MCF 10A (cell line): ENCODE measurements around the gene SMAD3. TPM values are rescaled to one million over a fixed set of nuclear protein-coding genes. Genes with fewer than 3 reads are reported as not detected.
A peak's percentile ranks its signal among the peaks of the same experiment; 100 is the strongest.

Source experiments
- BruUV-seq: library from RNA; stranded (reverse); fragments of 400-500 nt; replicated peaks from 2 replicates; lab custom pipeline; 2021; lab: Mats Ljungman, UMichigan
- CTCF ChIA-PET: fragments of 300-600 bp; sonication (Branson Sonifier 250); formaldehyde crosslinking; extraction: SDS; loops from one replicate; lab custom pipeline; 2021; ENCODE audit warnings: antibody characterized with exemption, inconsistent platforms; lab: Yijun Ruan, JAX
- POLR2A ChIA-PET: fragments of 300-600, 350-650 bp; sonication (Branson Sonifier 250); formaldehyde crosslinking; extraction: SDS; loops from one replicate; lab custom pipeline; 2020; ENCODE audit warnings: antibody characterized with exemption, inconsistent platforms; lab: Yijun Ruan, JAX
- DNase-seq: peaks from one replicate; pipeline ENCODE4 v3.0.0-alpha.2; 2018; ENCODE audit not compliant: unreplicated experiment
- H3K27ac Mint-ChIP-seq: one replicate; pipeline ENCODE4 v1.8.0; 2022; ENCODE audit warnings: mild to moderate bottlenecking, low read depth, mixed read lengths; ENCODE audit not compliant: unreplicated experiment
- H3K27me3 Mint-ChIP-seq: one replicate; pipeline ENCODE4 v1.8.0; 2022; ENCODE audit warnings: mixed read lengths; ENCODE audit not compliant: insufficient read depth, unreplicated experiment
- H3K36me3 Mint-ChIP-seq: one replicate; pipeline ENCODE4 v1.8.0; 2022; ENCODE audit warnings: mild to moderate bottlenecking, moderate library complexity, mixed read lengths; ENCODE audit not compliant: insufficient read depth, unreplicated experiment
- H3K4me1 Mint-ChIP-seq: one replicate; pipeline ENCODE4 v1.8.0; 2022; ENCODE audit warnings: mixed read lengths; ENCODE audit not compliant: insufficient read depth, unreplicated experiment
- H3K4me3 Mint-ChIP-seq: one replicate; pipeline ENCODE4 v1.8.0; 2022; ENCODE audit warnings: mild to moderate bottlenecking, moderate library complexity, mixed read lengths; ENCODE audit not compliant: unreplicated experiment
- H3K9me3 Mint-ChIP-seq: one replicate; pipeline ENCODE4 v1.8.0; 2022; ENCODE audit warnings: mixed read lengths; ENCODE audit not compliant: unreplicated experiment
- intact Hi-C: fragments of 100-400 bp; cut with micrococcal nuclease; formaldehyde crosslinking; loops from 2 replicates; pipeline ENCODE4 v1.14.1; 2022
- total RNA-seq: library from RNA; stranded (reverse); gene quantifications from 2 replicates; pipeline ENCODE4 v1.2.3, GENCODE V29; 2022
- TF ChIP-seq, protein P1 (sequence below): fragments of 200-600 bp; IDR thresholded peaks from one replicate; pipeline ENCODE4 v1.8.0; 2022; ENCODE audit warnings: antibody characterized with exemption, mild to moderate bottlenecking; ENCODE audit not compliant: unreplicated experiment

Gene SMAD3
- total RNA-seq, 1 experiment from 2014 or later = 19.9 TPM

DNA sequence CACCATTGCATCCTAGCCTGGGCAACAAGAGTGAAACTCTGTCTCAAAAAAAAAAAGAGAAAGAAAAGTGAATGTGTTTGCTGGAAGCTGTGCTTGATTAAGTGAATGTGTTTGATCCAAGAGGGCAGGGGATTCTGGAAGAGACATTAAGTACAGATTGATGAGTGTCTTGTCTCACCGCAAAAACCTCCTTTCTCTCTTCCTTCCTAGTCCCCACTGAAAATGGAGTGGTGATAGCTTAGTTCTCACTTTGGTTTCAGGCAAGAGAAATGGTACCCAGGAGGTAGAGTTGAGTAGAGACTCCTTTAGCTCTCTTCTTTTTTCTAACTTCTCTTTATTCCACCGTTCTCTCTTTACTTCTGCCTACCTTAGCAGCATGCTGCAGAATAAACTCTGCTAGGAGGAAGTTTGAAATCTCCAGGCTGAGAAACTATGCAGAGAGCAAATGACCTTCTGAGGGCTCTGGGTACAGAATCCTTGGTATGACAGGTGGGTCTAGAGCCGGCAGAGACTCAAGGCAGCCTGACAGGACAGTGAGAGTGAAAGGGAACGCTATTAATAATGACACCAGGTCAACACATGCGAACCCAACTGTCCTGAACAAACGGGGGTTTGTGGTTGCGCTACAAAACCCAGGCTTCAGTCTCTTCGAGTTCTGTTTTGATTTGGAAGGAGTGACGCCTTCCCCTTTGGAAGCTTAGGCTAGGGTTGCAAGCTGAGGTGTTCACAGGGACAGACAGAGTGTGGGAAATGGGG is 74.9 kb downstream of the SMAD3 start:
- intact Hi-C loops = no loop called here
- H3K4me1 Mint-ChIP-seq = peaks cover 36% of the 10 kb centered on the region
- no peaks in the 10 kb centered on the region for H3K9me3 Mint-ChIP-seq
- no TSS peak for BruUV-seq
- ChIA-PET CTCF (no interaction called here), POLR2A (interaction anchor here (0.7 to 3.7 kb wide), 2 partner anchors 11 to 33 kb away, joined by 6 to 20 read pairs; no protein-coding TSS in a partner anchor)
- H3K27me3 Mint-ChIP-seq = no peaks in the 10 kb centered on the region
- no peak overlapping the region for H3K27ac Mint-ChIP-seq
- no peak for DNase-seq
- H3K4me3 Mint-ChIP-seq = no peak overlapping the region
- H3K36me3 Mint-ChIP-seq = no peaks in the 10 kb centered on the region
- TF ChIP-seq, protein P1, sequence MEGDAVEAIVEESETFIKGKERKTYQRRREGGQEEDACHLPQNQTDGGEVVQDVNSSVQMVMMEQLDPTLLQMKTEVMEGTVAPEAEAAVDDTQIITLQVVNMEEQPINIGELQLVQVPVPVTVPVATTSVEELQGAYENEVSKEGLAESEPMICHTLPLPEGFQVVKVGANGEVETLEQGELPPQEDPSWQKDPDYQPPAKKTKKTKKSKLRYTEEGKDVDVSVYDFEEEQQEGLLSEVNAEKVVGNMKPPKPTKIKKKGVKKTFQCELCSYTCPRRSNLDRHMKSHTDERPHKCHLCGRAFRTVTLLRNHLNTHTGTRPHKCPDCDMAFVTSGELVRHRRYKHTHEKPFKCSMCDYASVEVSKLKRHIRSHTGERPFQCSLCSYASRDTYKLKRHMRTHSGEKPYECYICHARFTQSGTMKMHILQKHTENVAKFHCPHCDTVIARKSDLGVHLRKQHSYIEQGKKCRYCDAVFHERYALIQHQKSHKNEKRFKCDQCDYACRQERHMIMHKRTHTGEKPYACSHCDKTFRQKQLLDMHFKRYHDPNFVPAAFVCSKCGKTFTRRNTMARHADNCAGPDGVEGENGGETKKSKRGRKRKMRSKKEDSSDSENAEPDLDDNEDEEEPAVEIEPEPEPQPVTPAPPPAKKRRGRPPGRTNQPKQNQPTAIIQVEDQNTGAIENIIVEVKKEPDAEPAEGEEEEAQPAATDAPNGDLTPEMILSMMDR = no peak

DNA sequence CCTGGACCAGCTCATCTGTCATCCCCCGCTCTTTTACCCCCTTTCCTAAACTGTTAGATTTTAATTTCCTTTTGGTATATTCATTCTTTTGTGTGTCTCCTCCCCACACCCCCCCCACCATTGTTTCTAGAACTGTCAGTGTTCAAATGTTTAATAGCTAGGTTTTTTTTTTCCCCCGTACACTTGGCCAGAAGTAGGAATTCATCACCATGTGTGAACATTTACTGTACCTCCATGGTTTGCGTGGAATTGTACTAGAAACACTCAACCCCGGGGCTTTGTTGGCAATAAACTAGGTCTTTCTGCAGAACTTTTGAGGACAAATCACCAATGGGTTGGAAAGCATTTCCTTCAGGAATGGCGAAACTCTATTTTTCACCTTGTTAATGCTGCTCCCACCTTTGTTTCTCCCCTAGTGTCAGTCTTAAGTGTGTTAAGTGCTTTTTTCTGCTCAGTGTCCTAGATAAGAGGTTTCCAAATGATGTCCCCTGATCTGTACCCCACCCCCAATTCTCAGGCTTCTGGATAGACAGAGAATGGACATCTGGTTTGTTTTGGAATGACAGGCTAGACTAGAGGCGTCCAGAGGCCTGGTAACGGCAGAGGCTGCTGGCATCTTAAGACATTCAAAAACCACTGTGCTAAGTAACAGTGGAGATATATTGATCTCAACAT is 76.8 kb downstream of the SMAD3 start:
- intact Hi-C loops = no loop called here
- no peaks in the 10 kb centered on the region for H3K36me3 Mint-ChIP-seq
- BruUV-seq = no TSS peak
- peaks cover 41% of the 10 kb centered on the region for H3K4me1 Mint-ChIP-seq
- H3K27ac Mint-ChIP-seq = no peak overlapping the region
- DNase-seq = no peak
- CTCF ChIA-PET = interaction anchor here (0.6 to 1.3 kb wide), 6 partner anchors 11 to 1011 kb away, joined by 3 to 6 read pairs (median 3); no protein-coding TSS in a partner anchor
- TF ChIP-seq, protein P1 = no peak
- no peak overlapping the region for H3K4me3 Mint-ChIP-seq
- no peaks in the 10 kb centered on the region for H3K9me3 Mint-ChIP-seq
- H3K27me3 Mint-ChIP-seq = no peaks in the 10 kb centered on the region
- POLR2A ChIA-PET = interaction anchor here (0.7 to 3.7 kb wide), 4 partner anchors 13 to 118 kb away, joined by 3 to 20 read pairs (median 8); partner anchors contain the start of genes AAGAB and IQCH

DNA sequence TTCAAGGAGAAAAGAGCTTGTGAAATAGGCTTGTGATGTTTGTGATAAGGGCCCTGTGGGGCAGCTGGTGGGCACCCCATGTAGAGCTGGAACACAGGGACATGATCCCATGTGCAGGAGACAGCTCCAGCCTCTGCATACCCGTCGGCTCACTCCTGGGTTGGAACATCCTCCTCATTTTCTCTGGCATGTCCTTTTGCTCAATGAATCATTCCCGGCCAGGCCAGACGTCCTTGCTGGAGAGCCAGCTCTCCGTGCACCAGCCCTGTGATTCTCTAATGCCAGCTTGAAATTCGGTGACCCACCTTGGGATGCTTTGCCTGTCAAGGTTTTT is 77.3 kb downstream of the SMAD3 start:
- BruUV-seq = no TSS peak
- H3K27ac Mint-ChIP-seq = no peak overlapping the region
- CTCF ChIA-PET = interaction anchor here (0.6 to 1.3 kb wide), 7 partner anchors 8 to 196 kb away, joined by 3 to 6 read pairs (median 3); no protein-coding TSS in a partner anchor

More for the DNA sequence above, 77.3 kb downstream of the SMAD3 start:
- Mint-ChIP-seq H3K4me3 (no peak overlapping the region), H3K27me3 (no peaks in the 10 kb centered on the region), H3K36me3 (no peaks in the 10 kb centered on the region), H3K4me1 (peaks cover 46% of the 10 kb centered on the region), H3K9me3 (no peaks in the 10 kb centered on the region)
- POLR2A ChIA-PET = interaction anchor here (0.7 to 3.7 kb wide), 5 partner anchors 13 to 118 kb away, joined by 3 to 20 read pairs (median 4); partner anchors contain the start of genes AAGAB and IQCH
- TF ChIP-seq, protein P1 = no peak
- DNase-seq = peak; percentile 67
- intact Hi-C loops = no loop called here
